Activated B cell treated with CpG ODN at 0.5 μM for 24 hours (primary cell): ENCODE results near the gene ZNF71. TPM values are rescaled to one million over a fixed set of nuclear protein-coding genes. Genes with fewer than 3 reads are reported as not detected.

Experiments used
- ATAC-seq: fragments of 200-7000 bp; cut with Tn5 transposase; one replicate; pipeline ENCODE4 v1.10.0; 2021; ENCODE audit warnings: low read depth, mild to moderate bottlenecking, moderate library complexity
- CTCF ChIA-PET: fragments of 350-600 bp; sonication (Branson Sonifier 250); formaldehyde crosslinking; loops from one replicate; lab custom pipeline; 2021; ENCODE audit warnings: antibody characterized with exemption; lab: Charles Lee
- POLR2A ChIA-PET: fragments of 350-600 bp; sonication (Branson Sonifier 250); formaldehyde crosslinking; loops from one replicate; lab custom pipeline; 2021; ENCODE audit warnings: antibody characterized with exemption; lab: Charles Lee
- DNase-seq: peaks from one replicate; pipeline ENCODE4 v3.0.0; 2022
- H3K27ac Mint-ChIP-seq: one replicate; pipeline ENCODE4 v1.8.0; 2020; ENCODE audit warnings: mixed read lengths
- H3K27me3 Mint-ChIP-seq: one replicate; pipeline ENCODE4 v1.8.0; 2021; ENCODE audit warnings: mixed read lengths
- H3K36me3 Mint-ChIP-seq: one replicate; pipeline ENCODE4 v1.8.0; 2021; ENCODE audit warnings: low read depth, mixed read lengths
- H3K4me1 Mint-ChIP-seq: one replicate; pipeline ENCODE4 v1.8.0; 2021; ENCODE audit warnings: mixed read lengths
- H3K4me3 Mint-ChIP-seq: one replicate; pipeline ENCODE4 v1.8.0; 2020; ENCODE audit warnings: mild to moderate bottlenecking, mixed read lengths
- H3K9me3 Mint-ChIP-seq: one replicate; pipeline ENCODE4 v1.8.0; 2020; ENCODE audit warnings: mixed read lengths
- CTCF ChIP-seq: fragments of 200-600 bp; IDR thresholded peaks from one replicate; pipeline ENCODE4 v1.8.0; 2022; ENCODE audit warnings: antibody characterized with exemption, mild to moderate bottlenecking
- intact Hi-C: fragments of 100-400 bp; cut with micrococcal nuclease; formaldehyde crosslinking; loops from one replicate; pipeline ENCODE4 v1.15.1; 2024
- total RNA-seq: library from RNA; stranded (reverse); gene quantifications from 2 replicates; pipeline ENCODE4 v1.2.3, GENCODE V29; 2022

The ZNF71 gene
- total RNA-seq, 1 donor from 2014 or later, result 6.7 TPM

GRCh38 chr19:56603829-56604228 is 8.7 kb downstream of the ZNF71 start:
- no peaks in the 10 kb centered on the region for H3K4me1 Mint-ChIP-seq
- H3K9me3 Mint-ChIP-seq, result peaks cover 17% of the 10 kb centered on the region
- DNase-seq (no peak), ATAC-seq (no peak)
- no peaks in the 10 kb centered on the region for H3K27me3 Mint-ChIP-seq
- POLR2A ChIA-PET, result no interaction called here
- H3K27ac Mint-ChIP-seq, result no peak overlapping the region
- intact Hi-C loops, result no loop called here
- no peak for TF ChIP-seq CTCF
- H3K4me3 Mint-ChIP-seq, result no peak overlapping the region
- CTCF ChIA-PET, result no interaction called here
- H3K36me3 Mint-ChIP-seq, result peaks cover 76% of the 10 kb centered on the region

- CTCF ChIA-PET, result no interaction called here
- POLR2A ChIA-PET, result no interaction called here
- Mint-ChIP-seq H3K9me3 (peaks cover 31% of the 10 kb centered on the region), H3K4me3 (no peak overlapping the region), H3K36me3 (peaks cover 80% of the 10 kb centered on the region), H3K27me3 (no peaks in the 10 kb centered on the region), H3K27ac (no peak overlapping the region), H3K4me1 (no peaks in the 10 kb centered on the region)
- DNase-seq (no peak), ATAC-seq (no peak)
- intact Hi-C loops, result no loop called here
- no peak for TF ChIP-seq CTCF
Measured at GRCh38 chr19:56608274-56608964, 13.3 kb downstream of the ZNF71 start.

GRCh38 chr19:56611288-56611687 is 16.2 kb downstream of the ZNF71 start:
- CTCF ChIA-PET, result no interaction called here
- DNase-seq (no peak), ATAC-seq (no peak)
- Mint-ChIP-seq H3K27ac (no peak overlapping the region), H3K9me3 (peaks cover 40% of the 10 kb centered on the region), H3K36me3 (peaks cover 87% of the 10 kb centered on the region), H3K4me3 (no peak overlapping the region), H3K27me3 (no peaks in the 10 kb centered on the region), H3K4me1 (no peaks in the 10 kb centered on the region)
- POLR2A ChIA-PET, result no interaction called here
- intact Hi-C loops, result no loop called here
- TF ChIP-seq CTCF, result no peak

- peaks cover 89% of the 10 kb centered on the region for H3K36me3 Mint-ChIP-seq
- peaks cover 46% of the 10 kb centered on the region for H3K9me3 Mint-ChIP-seq
- ChIA-PET POLR2A (no interaction called here), CTCF (no interaction called here)
- no peak overlapping the region for H3K27ac Mint-ChIP-seq
- DNase-seq, result no peak
- no peaks in the 10 kb centered on the region for H3K4me1 Mint-ChIP-seq
- intact Hi-C loops, result no loop called here
- ATAC-seq, result no peak
- H3K27me3 Mint-ChIP-seq, result no peaks in the 10 kb centered on the region
- no peak overlapping the region for H3K4me3 Mint-ChIP-seq
- no peak for TF ChIP-seq CTCF
Measured at GRCh38 chr19:56612737-56613136, 17.6 kb downstream of the ZNF71 start.

GRCh38 chr19:56613639-56614038 is 18.5 kb downstream of the ZNF71 start:
- ChIA-PET POLR2A (no interaction called here), CTCF (no interaction called here)
- ATAC-seq (no peak), DNase-seq (no peak)
- H3K4me1 Mint-ChIP-seq, result no peaks in the 10 kb centered on the region
- peaks cover 54% of the 10 kb centered on the region for H3K9me3 Mint-ChIP-seq
- no peak overlapping the region for H3K27ac Mint-ChIP-seq
- H3K4me3 Mint-ChIP-seq, result no peak overlapping the region
- peaks cover 88% of the 10 kb centered on the region for H3K36me3 Mint-ChIP-seq
- no peak for TF ChIP-seq CTCF
- intact Hi-C loops, result no loop called here
- H3K27me3 Mint-ChIP-seq, result no peaks in the 10 kb centered on the region
